HEK293T (cell line): ENCODE data around the gene KIRREL3.

Experiments used
- CTCF ChIA-PET: fragments of 350-600 bp; formaldehyde crosslinking; extraction: SDS; loops from one replicate; lab custom pipeline; 2021; ENCODE audit warnings: antibody characterized with exemption, inconsistent platforms; lab: Yijun Ruan, JAX
- POLR2A ChIA-PET: fragments of 350-600 bp; formaldehyde crosslinking; extraction: SDS; loops from one replicate; lab custom pipeline; 2020; ENCODE audit warnings: antibody characterized with exemption, inconsistent platforms; lab: Yijun Ruan, JAX
- DNase-seq: peaks from one replicate; pipeline ENCODE4 v3.0.0; 2012; ENCODE audit warnings: mixed read lengths; ENCODE audit errors: extremely low spot score
- ARNT ChIP-seq: fragments of 450-650 bp; IDR thresholded peaks from 2 replicates; pipeline ENCODE4 v1.6.1; 2017; ENCODE audit warnings: mild to moderate bottlenecking
- BHLHE40 ChIP-seq: fragments of 450-650 bp; IDR thresholded peaks from 2 replicates; pipeline ENCODE4 v1.6.1; 2016; ENCODE audit warnings: mild to moderate bottlenecking, moderate library complexity, borderline replicate concordance
- CTBP1 ChIP-seq: fragments of 450-650 bp; IDR thresholded peaks from 2 replicates; pipeline ENCODE4 v1.6.1; 2016; ENCODE audit warnings: borderline replicate concordance
- ELF4 ChIP-seq: fragments of 450-650 bp; IDR thresholded peaks from 2 replicates; pipeline ENCODE4 v1.6.1; 2017; ENCODE audit warnings: antibody characterized with exemption
- FOXA1 ChIP-seq: fragments of 450-650 bp; IDR thresholded peaks from 2 replicates; pipeline ENCODE4 v1.6.1; 2016; ENCODE audit warnings: mild to moderate bottlenecking
- FOXK2 ChIP-seq: fragments of 450-650 bp; IDR thresholded peaks from 2 replicates; pipeline ENCODE4 v1.6.1; 2016; ENCODE audit warnings: mild to moderate bottlenecking
- FOXM1 ChIP-seq: fragments of 450-650 bp; IDR thresholded peaks from 2 replicates; pipeline ENCODE4 v1.6.1; 2017; ENCODE audit warnings: mild to moderate bottlenecking, borderline replicate concordance
- HDGF ChIP-seq: fragments of 450-650 bp; IDR thresholded peaks from 2 replicates; pipeline ENCODE4 v1.6.1; 2017; ENCODE audit warnings: antibody characterized with exemption, borderline replicate concordance
- L3MBTL2 ChIP-seq: fragments of 450-650 bp; conservative IDR thresholded peaks from 2 replicates; pipeline ENCODE4 v1.6.1; 2016; ENCODE audit warnings: mild to moderate bottlenecking
- LEF1 ChIP-seq: fragments of 450-650 bp; IDR thresholded peaks from 2 replicates; pipeline ENCODE4 v1.6.1; 2017; ENCODE audit warnings: mild to moderate bottlenecking, borderline replicate concordance
- NFRKB ChIP-seq: fragments of 450-650 bp; IDR thresholded peaks from 2 replicates; pipeline ENCODE4 v1.6.1; 2016; ENCODE audit warnings: mild to moderate bottlenecking, moderate library complexity
- PKNOX1 ChIP-seq: fragments of 450-650 bp; IDR thresholded peaks from 2 replicates; pipeline ENCODE4 v1.6.1; 2016
- SP1 ChIP-seq: fragments of 450-650 bp; IDR thresholded peaks from 2 replicates; pipeline ENCODE4 v1.6.1; 2017
- SUZ12 ChIP-seq: fragments of 450-650 bp; IDR thresholded peaks from 2 replicates; pipeline ENCODE4 v1.6.1; 2016; ENCODE audit warnings: mild to moderate bottlenecking
- TARDBP ChIP-seq: fragments of 450-650 bp; IDR thresholded peaks from 2 replicates; pipeline ENCODE4 v1.6.1; 2016
- ZNF384 ChIP-seq: fragments of 450-650 bp; IDR thresholded peaks from 2 replicates; pipeline ENCODE4 v1.6.1; 2016

KIRREL3 gene

GRCh38 chr11:126460417-126461095, 540.0 kb downstream of the KIRREL3 start:
- TF ChIP-seq L3MBTL2 (no peak), LEF1 (no peak), NFRKB (no peak), SP1 (no peak), ZNF384 (no peak), HDGF (no peak), TARDBP (no peak), ARNT (no peak), SUZ12 (no peak), FOXK2 (no peak), FOXA1 (no peak), BHLHE40 (no peak), PKNOX1 (no peak), ELF4 (no peak), FOXM1 (no peak), CTBP1 (no peak)
- ChIA-PET POLR2A (no interaction called here), CTCF (interaction anchor here (1.6 kb wide), 1 partner anchor 20 kb away, joined by 5 read pairs; no protein-coding TSS in a partner anchor)
- no peak for DNase-seq

- no peak for DNase-seq
- CTCF ChIA-PET, result interaction anchor here (1.6 kb wide), 1 partner anchor 21 kb away, joined by 5 read pairs; no protein-coding TSS in a partner anchor
- POLR2A ChIA-PET, result no interaction called here
- TF ChIP-seq PKNOX1 (no peak), HDGF (no peak), FOXM1 (no peak), LEF1 (no peak), L3MBTL2 (no peak), ZNF384 (no peak), TARDBP (no peak), NFRKB (no peak), BHLHE40 (no peak), SP1 (no peak), ELF4 (no peak), CTBP1 (no peak), FOXA1 (no peak)
These were observed 540.8 kb downstream of the KIRREL3 start for GRCh38 chr11:126459691-126460281.

GRCh38 chr11:126457817-126458216, 542.8 kb downstream of the KIRREL3 start:
- ChIA-PET CTCF (interaction anchor here (0.9 kb wide), 1 partner anchor 533 kb away, joined by 3 read pairs; no protein-coding TSS in a partner anchor), POLR2A (no interaction called here)
- TF ChIP-seq BHLHE40 (no peak), FOXM1 (no peak), SUZ12 (no peak), ARNT (no peak), PKNOX1 (no peak), FOXK2 (no peak), FOXA1 (no peak), CTBP1 (no peak), ELF4 (no peak), NFRKB (no peak), HDGF (no peak), SP1 (no peak)
- DNase-seq, result no peak

GRCh38 chr11:126456783-126457542, 543.6 kb downstream of the KIRREL3 start:
- no peak for DNase-seq
- CTCF ChIA-PET, result no interaction called here
- POLR2A ChIA-PET, result no interaction called here
- TF ChIP-seq FOXK2 (no peak), SUZ12 (no peak), BHLHE40 (no peak), L3MBTL2 (no peak), NFRKB (no peak), TARDBP (no peak), PKNOX1 (no peak), SP1 (no peak), ELF4 (no peak), LEF1 (no peak), ZNF384 (no peak), FOXM1 (no peak), CTBP1 (no peak), HDGF (no peak), FOXA1 (no peak), ARNT (no peak)
